GM12891 (cell line): ENCODE measurements around the gene PDE6A.

Source experiments
- PAX5 ChIP-seq: IDR thresholded peaks from 2 replicates; pipeline ENCODE4 v1.6.1; 2011; ENCODE audit warnings: low read length, moderate library complexity, mild to moderate bottlenecking; ENCODE audit not compliant: insufficient read depth, severe bottlenecking
- POLR2A ChIP-seq: IDR thresholded peaks from 2 replicates; pipeline ENCODE4 v1.6.1; 2011; ENCODE audit warnings: low read depth, low read length, control low read depth
- POLR2AphosphoS5 ChIP-seq: IDR thresholded peaks from 2 replicates; pipeline ENCODE4 v1.6.1; 2011; ENCODE audit warnings: low read depth, low read length, control low read depth
- POU2F2 ChIP-seq: IDR thresholded peaks from 2 replicates; pipeline ENCODE4 v1.6.1; 2011; ENCODE audit warnings: low read depth, mild to moderate bottlenecking, control low read depth, low read length, moderate library complexity
- SPI1 ChIP-seq: IDR thresholded peaks from 2 replicates; pipeline ENCODE4 v1.6.1; 2011; ENCODE audit warnings: low read depth, low read length, control low read depth
- TAF1 ChIP-seq: IDR thresholded peaks from 2 replicates; pipeline ENCODE4 v1.6.1; 2011; ENCODE audit warnings: low read depth, low read length, control low read depth

GRCh38 chr5:149895416-149896345, 48.9 kb downstream of the PDE6A start:
- TF ChIP-seq POLR2A = no peak
- no peak for TF ChIP-seq POLR2AphosphoS5
- TF ChIP-seq PAX5 = no peak
- TF ChIP-seq TAF1 = no peak
- no peak for TF ChIP-seq SPI1
- TF ChIP-seq POU2F2 = no peak
